Endothelial cell of umbilical vein (primary cell): Measurements from ENCODE around the gene LHPP. TPM values are rescaled to one million over a fixed set of nuclear protein-coding genes. Genes with fewer than 3 reads are reported as not detected.

Experiments used
- BruUV-seq: library from RNA; stranded (reverse); fragments of 400-500 nt; replicated peaks from 2 replicates; lab custom pipeline; 2021; lab: Mats Ljungman, UMichigan
- CTCF ChIA-PET: fragments of 300-600, 350-600 bp; sonication (Branson Sonifier 250); formaldehyde crosslinking; loops from one replicate; lab custom pipeline; 2021; ENCODE audit warnings: antibody characterized with exemption, inconsistent platforms; lab: Charles Lee
- POLR2A ChIA-PET: fragments of 300-600, 350-600 bp; sonication (Branson Sonifier 250); formaldehyde crosslinking; loops from one replicate; lab custom pipeline; 2021; ENCODE audit warnings: antibody characterized with exemption, inconsistent platforms; lab: Charles Lee
- DNase-seq: peaks from one replicate; pipeline ENCODE4 v3.0.0-alpha.2; 2011; ENCODE audit warnings: low read depth, low spot score
- FAIRE-seq: peaks from 2 replicates; lab custom pipeline; 2011; peaks lifted over from hg19 to GRCh38; lab: Jason Lieb, UNC
- H2AFZ ChIP-seq: 2 replicates; pipeline ENCODE4 v1.6.0; 2012; ENCODE audit warnings: low read depth, low read length, control low read depth, inconsistent platforms
- H3K27ac ChIP-seq: 2 replicates; pipeline ENCODE4 v1.5.1; 2011; ENCODE audit warnings: low read depth, mild to moderate bottlenecking, control low read depth, low read length, moderate library complexity; ENCODE audit not compliant: insufficient read depth
- H3K27me3 ChIP-seq, 2 experiments: 2 replicates each; pipeline versions ENCODE4 v1.6.0 to v1.6.1; 2011; ENCODE audit warnings: low read length in 2 of 2, mixed read lengths in 1 of 2; ENCODE audit not compliant: control insufficient read depth in 2 of 2, insufficient read depth in 2 of 2
- H3K36me3 ChIP-seq, 2 experiments: 2 replicates in 1 of 2; 3 replicates in 1 of 2; pipeline ENCODE4 v1.5.1; 2011; ENCODE audit warnings: low read length in 2 of 2, mild to moderate bottlenecking in 1 of 2, moderate library complexity in 1 of 2; ENCODE audit not compliant: control insufficient read depth in 2 of 2, insufficient read depth in 2 of 2; ENCODE audit errors: extremely low read depth in 1 of 2
- H3K4me1 ChIP-seq: 3 replicates; pipeline ENCODE4 v1.5.1; 2011; ENCODE audit warnings: mild to moderate bottlenecking, low read length; ENCODE audit not compliant: control insufficient read depth, insufficient read depth; ENCODE audit errors: extremely low read depth
- H3K4me2 ChIP-seq: 2 replicates; pipeline ENCODE4 v1.6.1; 2011; ENCODE audit warnings: low read length, control low read depth, mixed read lengths; ENCODE audit not compliant: insufficient read depth
- H3K4me3 ChIP-seq, 3 experiments: fragments of 200-600 bp in 1 of 3; sonication (generic), shearing (Covaris generic) in 1 of 3; replicated peaks in 1 of 3; 2 replicates each; pipeline ENCODE4 v1.5.1; 2011 to 2016; ENCODE audit warnings: control low read depth in 3 of 3, low read length in 3 of 3, mild to moderate bottlenecking in 2 of 3, inconsistent platforms in 1 of 3, low read depth in 1 of 3, moderate library complexity in 1 of 3; ENCODE audit not compliant: insufficient read depth in 1 of 3
- H3K79me2 ChIP-seq: 2 replicates; pipeline ENCODE4 v1.6.0; 2012; ENCODE audit warnings: low read length, inconsistent platforms; ENCODE audit not compliant: control insufficient read depth, insufficient read depth
- H3K9ac ChIP-seq: replicated peaks from 2 replicates; pipeline ENCODE3; 2011; ENCODE audit warnings: low read length, control low read depth; ENCODE audit not compliant: insufficient read depth; ENCODE audit errors: extremely low read depth
- H3K9me1 ChIP-seq: replicated peaks from 3 replicates; pipeline ENCODE4 v1.6.0; 2011; ENCODE audit warnings: mild to moderate bottlenecking, low read length; ENCODE audit not compliant: control insufficient read depth, insufficient read depth; ENCODE audit errors: extremely low read depth
- H3K9me3 ChIP-seq: replicated peaks from 2 replicates; pipeline ENCODE4 v1.5.1; 2012; ENCODE audit warnings: low read length, inconsistent platforms; ENCODE audit not compliant: control insufficient read depth, insufficient read depth
- H4K20me1 ChIP-seq: replicated peaks from 2 replicates; pipeline ENCODE3; 2011; ENCODE audit warnings: mild to moderate bottlenecking, low read length; ENCODE audit not compliant: control insufficient read depth, insufficient read depth; ENCODE audit errors: extremely low read depth
- CTCF ChIP-seq, 2 donors: IDR thresholded peaks; 1 replicate in 1 of 2; 2 replicates in 1 of 2; pipeline ENCODE4 v1.5.1; 2011; ENCODE audit warnings: low read length in 2 of 2, mild to moderate bottlenecking in 2 of 2, moderate library complexity in 2 of 2, control low read depth in 1 of 2, inconsistent platforms in 1 of 2, low read depth in 1 of 2; ENCODE audit not compliant: insufficient read depth in 1 of 2; ENCODE audit errors: extremely low read depth in 1 of 2
- EZH2 ChIP-seq: IDR thresholded peaks from 2 replicates; pipeline ENCODE4 v1.6.1; 2012; ENCODE audit warnings: borderline replicate concordance, low read depth, mild to moderate bottlenecking, moderate library complexity, low read length, inconsistent platforms; ENCODE audit not compliant: severe bottlenecking
- FOS ChIP-seq: IDR thresholded peaks from 2 replicates; pipeline ENCODE4 v1.6.1; 2011; ENCODE audit warnings: mild to moderate bottlenecking, low read length, moderate library complexity, borderline replicate concordance; ENCODE audit not compliant: insufficient read depth
- GATA2 ChIP-seq: IDR thresholded peaks from 2 replicates; pipeline ENCODE4 v1.7.0; 2011; ENCODE audit warnings: low read depth, mild to moderate bottlenecking, moderate library complexity, mixed read lengths, low read length; ENCODE audit not compliant: insufficient read length, insufficient read depth
- JUN ChIP-seq: IDR thresholded peaks from 2 replicates; pipeline ENCODE4 v1.6.1; 2011; ENCODE audit warnings: borderline replicate concordance, low read depth; ENCODE audit not compliant: insufficient read length, insufficient read depth
- MYC ChIP-seq: IDR thresholded peaks from one replicate; pipeline ENCODE4 v1.6.1; 2011; ENCODE audit warnings: mild to moderate bottlenecking, low read depth, low read length
- POLR2A ChIP-seq: IDR thresholded peaks from 2 replicates; pipeline ENCODE4 v1.6.1; 2012; ENCODE audit warnings: low read depth, mild to moderate bottlenecking, control low read depth, low read length
- POLR2AphosphoS5 ChIP-seq: IDR thresholded peaks from 2 replicates; pipeline ENCODE4 v1.6.1; 2012; ENCODE audit warnings: low read depth, mild to moderate bottlenecking, control low read depth, low read length, moderate library complexity; ENCODE audit not compliant: insufficient read depth
- dilution Hi-C: fragments of 300-500 bp; cut with MboI; formaldehyde crosslinking; loops from one replicate; pipeline ENCODE4 v1.15.0; 2019; ENCODE audit warnings: low sequenced_read_pairs; ENCODE audit not compliant: extremely low pct_ligation_motif_present
- intact Hi-C: fragments of 100-400 bp; cut with micrococcal nuclease; formaldehyde crosslinking; loops from one replicate; pipeline ENCODE4 v1.10.0; 2022
- polyA plus RNA-seq, 4 experiments: library from polyadenylated mRNA; depleted of rRNA in 3 of 4; stranded (reverse) in 3 of 4; unstranded in 1 of 4; fragments of >200 nt; gene quantifications; 2 replicates each; pipeline versions ENCODE4 v1.2.1 to v1.2.3, GENCODE V29; 2011 to 2012; ENCODE audit warnings: missing spikeins in 1 of 4
- total RNA-seq: library from RNA; stranded (reverse); gene quantifications from 2 replicates; pipeline ENCODE4 v1.2.3, GENCODE V29; 2021
- TF ChIP-seq, protein P1 (sequence below): IDR thresholded peaks from 2 replicates; pipeline ENCODE4 v1.6.1; 2011; ENCODE audit not compliant: insufficient read depth, insufficient read length

The LHPP gene
- total and polyA plus RNA-seq, 2 donors (not counting 3 experiments of a cell fraction or from before 2014, with no cell fraction given): 5.8 to 11.2 TPM

GRCh38 chr10:124655191-124656112 lies 193.8 kb downstream of the LHPP start:
- no peaks in the 10 kb centered on the region for H3K36me3 ChIP-seq
- no peak for FAIRE-seq
- no peak overlapping the region for H2AFZ ChIP-seq
- POLR2A ChIA-PET: no interaction called here
- TF ChIP-seq EZH2: no peak
- TF ChIP-seq MYC: no peak
- no peak for TF ChIP-seq POLR2A
- TF ChIP-seq, protein P1, sequence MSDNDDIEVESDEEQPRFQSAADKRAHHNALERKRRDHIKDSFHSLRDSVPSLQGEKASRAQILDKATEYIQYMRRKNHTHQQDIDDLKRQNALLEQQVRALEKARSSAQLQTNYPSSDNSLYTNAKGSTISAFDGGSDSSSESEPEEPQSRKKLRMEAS: no peak
- TF ChIP-seq GATA2: no peak
- TF ChIP-seq FOS: no peak
- no peak for TF ChIP-seq JUN
- TF ChIP-seq POLR2AphosphoS5: no peak
- no peak for TF ChIP-seq CTCF (IDR thresholded peaks at IDR 0.05; ENCODE audit: extremely low read depth in 1 of 2, insufficient read depth in 1 of 2, low read depth in 1 of 2, low read length in 2 of 2)
- dilution Hi-C loops: no loop called here
- H3K79me2 ChIP-seq: no peaks in the 10 kb centered on the region
- CTCF ChIA-PET: interaction anchor here (0.7 kb wide), 1 partner anchor 86 kb away, joined by 3 read pairs; no protein-coding TSS in a partner anchor
- no peaks in the 10 kb centered on the region for H3K4me1 ChIP-seq
- H3K9me1 ChIP-seq: no peaks in the 10 kb centered on the region
- intact Hi-C loops: no loop called here
- BruUV-seq: no TSS peak
- no peak for DNase-seq
- no peak overlapping the region for H3K4me2 ChIP-seq
- no peaks in the 10 kb centered on the region for H3K9me3 ChIP-seq
- no peak overlapping the region for H3K9ac ChIP-seq
- no peaks in the 10 kb centered on the region for H4K20me1 ChIP-seq
- no peak overlapping the region for H3K27ac ChIP-seq
- H3K27me3 ChIP-seq: no peaks in the 10 kb centered on the region
- no peak overlapping the region for H3K4me3 ChIP-seq
